GM21619 (cell line): ENCODE measurements around the gene RHOT2.

Source experiments
- ATAC-seq: cut with Tn5 transposase; IDR thresholded peaks from one replicate; pipeline ENCODE4 v1.9.1; 2021; ENCODE audit not compliant: unreplicated experiment

RHOT2 gene

DNA sequence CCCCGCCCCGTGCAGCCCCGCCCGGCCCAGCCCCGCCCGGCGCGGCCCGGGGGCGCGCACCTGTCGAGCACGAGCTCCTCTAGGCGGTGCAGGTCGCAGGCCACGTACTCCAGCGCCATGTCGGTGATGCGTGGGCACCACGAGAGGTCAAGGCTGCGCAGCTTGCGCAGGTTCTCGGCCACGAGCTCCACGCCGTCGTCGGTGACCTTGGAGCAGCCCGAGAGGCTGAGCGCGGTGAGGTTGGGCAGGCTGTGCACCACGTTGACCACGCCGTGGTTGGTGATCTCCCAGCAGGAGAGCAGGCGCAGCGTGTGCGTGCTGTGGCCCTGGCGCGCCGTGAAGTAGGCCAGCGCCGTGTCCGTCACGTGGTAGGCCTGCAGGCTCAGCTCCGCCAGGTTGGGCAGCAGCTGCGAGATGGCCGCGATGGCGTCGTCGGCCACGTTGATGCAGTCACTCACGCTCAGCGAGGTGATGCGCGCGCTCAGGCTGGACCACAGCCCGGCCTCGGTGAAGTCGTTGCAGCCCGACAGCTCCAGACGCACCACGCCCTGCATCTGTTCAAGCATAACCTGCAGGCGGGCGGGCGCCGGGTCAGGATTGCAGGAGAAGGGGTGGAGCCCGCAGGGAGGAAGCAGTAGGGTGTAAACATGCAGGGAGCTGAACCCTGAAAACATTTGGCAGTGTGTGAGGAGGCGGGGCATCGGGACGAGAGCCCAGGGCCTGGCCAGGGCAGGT lies 27.6 kb downstream of the RHOT2 start:
- no peak for ATAC-seq

DNA sequence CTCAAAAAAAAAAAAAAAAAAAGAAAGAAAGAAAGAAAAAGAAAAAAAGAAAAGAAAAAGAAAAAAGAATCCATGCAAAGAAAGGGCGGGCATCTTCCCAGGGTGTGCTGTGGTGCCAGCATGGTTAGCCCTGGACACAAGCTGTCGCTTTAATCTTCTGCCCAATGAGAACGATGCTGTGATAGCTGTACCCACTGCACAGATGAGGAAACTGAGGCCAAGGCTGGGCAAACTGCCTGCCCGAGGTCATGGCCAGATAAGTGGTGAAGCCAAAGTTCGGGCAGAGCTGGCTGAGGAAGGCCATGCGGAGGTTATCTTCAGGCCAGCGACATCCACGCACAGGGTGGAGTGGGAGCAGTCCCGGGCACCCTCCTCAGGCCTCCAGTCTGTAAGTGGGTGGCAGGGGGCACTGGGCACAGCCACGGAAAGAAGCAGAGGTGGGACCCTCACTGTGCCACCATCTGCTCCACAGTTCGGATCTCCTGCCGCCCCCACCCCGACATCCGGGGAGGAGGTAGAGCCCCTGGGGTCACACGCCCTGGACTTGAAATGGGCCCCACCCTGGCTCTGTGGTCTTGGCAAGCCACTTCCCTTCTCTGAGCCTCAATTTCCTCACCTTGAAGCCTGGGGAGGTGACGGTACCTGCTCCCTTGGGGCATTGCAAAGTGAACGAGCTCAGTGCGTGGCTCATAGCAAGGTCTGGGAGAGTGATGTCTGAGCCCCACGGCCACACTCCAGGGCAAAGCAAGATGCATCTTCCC lies 31.2 kb downstream of the RHOT2 start:
- ATAC-seq = no peak

GRCh38 chr16:700684-701584 lies 33.0 kb downstream of the RHOT2 start:
- ATAC-seq = no peak

DNA sequence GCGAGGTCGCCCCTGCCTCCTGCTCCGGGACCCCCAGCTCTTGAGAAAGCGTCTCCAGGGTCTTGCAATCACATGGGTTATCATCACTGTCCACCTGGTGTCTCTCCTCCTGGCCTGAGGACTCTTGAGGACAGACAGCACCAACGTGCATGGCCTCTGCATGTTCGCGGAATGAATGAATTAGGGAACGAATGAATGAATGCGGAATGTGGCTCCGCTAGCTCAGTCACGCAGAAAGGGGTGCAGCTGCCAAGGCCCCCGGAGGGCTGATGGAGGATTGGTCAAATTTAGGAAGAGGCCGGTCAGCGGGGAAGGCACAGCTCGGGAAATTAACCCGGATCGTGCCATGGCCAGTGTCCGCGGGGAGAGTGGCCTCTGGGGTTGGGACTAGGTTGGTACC lies 34.4 kb downstream of the RHOT2 start:
- no peak for ATAC-seq

DNA sequence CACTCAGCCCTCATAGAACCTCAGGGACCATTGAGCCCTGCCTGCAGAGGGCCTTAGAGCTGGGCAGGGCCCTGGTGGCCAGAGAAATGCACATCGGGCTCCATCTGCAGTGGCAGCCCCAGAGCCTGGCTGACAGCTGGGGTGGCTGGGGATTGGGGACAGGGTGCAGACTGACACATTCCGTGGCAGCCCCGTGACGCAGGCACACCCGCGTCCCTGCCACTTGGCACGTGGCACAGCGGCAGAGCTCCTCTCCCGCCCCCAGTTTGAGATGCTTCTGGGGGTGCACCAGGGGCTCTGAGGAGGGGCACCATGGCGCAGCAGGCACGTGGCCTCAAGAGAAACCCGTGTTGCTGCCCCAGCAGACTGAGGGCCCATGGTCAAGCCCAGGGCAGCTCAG lies 35.5 kb downstream of the RHOT2 start:
- ATAC-seq = no peak

GRCh38 chr16:704047-704446 lies 36.1 kb downstream of the RHOT2 start:
- no peak for ATAC-seq

GRCh38 chr16:704552-705380 lies 36.8 kb downstream of the RHOT2 start:
- no peak for ATAC-seq

DNA sequence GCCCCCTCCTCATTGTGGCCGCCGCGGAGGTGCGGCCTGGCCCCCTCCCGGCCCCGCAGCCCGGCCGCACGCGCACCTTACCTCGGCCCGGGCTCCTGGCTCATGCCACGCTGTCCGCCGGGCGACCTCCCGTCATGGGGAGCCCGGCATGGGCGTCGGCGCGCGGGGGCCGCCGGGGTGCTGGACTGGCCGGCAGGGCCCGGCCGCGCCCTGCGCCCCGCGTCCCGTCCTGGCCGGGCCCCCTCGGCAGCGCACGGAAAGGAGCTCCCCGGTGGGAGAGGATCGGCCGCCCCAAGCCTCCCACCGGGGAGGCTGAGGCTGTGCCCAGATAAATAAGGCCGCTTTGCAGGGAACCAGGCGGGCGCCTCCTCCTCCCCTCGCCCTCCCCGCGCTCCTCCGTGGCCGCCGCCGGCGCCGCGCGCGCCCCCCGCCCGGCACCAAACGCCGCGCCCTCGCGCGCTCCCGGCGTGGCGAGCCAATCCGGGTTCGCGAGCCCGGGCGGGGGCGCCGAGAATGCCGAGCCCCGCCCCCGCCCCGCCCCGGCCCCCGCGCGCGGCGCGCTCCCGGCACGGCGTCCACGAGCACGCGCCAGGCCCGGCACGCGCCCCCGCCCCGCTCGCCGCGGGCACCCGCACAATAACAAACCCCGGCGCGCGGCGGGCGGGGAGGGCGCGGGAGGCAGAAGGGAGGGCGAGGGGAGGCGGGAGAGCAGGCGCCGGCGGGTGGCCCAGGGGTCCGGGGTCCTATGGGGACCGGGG lies 37.7 kb downstream of the RHOT2 start, which contains the start of gene FBXL16:
TSS of gene FBXL16 (minus strand) at position 371 of the 758 bp plus-strand sequence. CDS start 8,396 bp downstream, outside the sequence.
- no peak for ATAC-seq

DNA sequence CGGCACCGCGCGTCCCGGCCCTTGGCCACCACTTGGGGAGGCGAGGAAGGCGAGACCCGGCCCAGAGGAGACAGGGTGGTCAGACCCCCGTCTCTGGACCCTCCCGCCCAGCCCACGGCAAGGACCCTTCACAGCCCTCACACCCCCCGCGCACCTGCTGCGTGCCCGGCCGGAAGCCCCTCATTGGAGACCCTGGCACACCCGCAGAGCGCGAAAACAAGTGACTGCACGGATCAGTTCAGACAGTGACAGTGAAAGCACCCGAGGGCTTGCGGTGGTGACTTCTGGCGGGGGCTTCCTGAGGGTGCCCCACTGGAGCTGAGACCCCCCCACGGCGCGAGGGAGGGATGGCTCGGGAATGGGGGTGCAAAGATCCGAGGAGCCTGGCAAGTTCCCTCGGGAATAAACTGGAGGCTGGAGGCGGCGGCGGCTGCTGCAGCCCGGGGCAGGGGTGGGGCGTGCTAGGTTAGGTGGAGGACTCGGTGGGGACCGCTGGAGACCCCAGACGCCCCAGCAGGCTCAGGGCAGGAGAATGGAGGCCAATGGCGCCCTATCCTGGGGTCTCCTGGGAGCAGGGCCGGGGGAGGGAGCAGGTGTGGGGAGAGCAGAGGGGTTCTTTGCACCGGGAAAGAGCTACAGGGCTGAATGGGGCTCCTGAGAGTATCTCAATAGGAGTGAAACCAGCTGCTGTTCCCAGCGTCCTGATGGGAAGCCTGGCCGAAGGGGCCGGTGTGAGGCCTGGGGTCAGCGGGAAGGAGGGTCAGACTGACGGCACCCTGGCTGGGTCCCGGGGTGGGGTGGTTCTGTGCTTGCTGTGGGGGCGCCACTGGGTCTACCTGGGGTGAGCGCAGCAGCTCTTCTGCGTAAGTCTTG lies 38.5 kb downstream of the RHOT2 start:
- no peak for ATAC-seq

DNA sequence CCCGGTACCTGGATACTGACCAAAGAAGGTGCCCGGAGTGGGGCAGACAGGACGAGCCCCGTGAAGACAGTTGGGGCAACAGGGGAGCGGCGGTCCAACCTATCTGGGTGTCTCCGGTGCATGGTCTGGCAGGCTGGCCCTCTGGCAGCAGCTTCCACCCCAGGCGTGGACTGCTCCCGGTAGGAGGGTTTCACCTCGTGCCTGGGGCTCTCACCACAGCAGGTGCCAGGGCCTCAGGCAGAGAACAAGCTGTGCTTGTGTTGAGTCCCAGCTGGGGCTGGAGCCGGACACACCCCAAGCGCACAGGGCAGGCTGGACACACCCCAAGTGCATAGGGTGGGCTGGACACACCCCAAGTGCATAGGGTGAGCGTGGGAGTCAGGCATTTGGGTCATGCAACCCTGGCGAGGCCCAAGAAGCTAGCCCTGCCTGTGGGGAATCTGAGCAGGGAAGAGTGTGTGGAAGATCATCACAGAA lies 39.2 kb downstream of the RHOT2 start:
- ATAC-seq = no peak

DNA sequence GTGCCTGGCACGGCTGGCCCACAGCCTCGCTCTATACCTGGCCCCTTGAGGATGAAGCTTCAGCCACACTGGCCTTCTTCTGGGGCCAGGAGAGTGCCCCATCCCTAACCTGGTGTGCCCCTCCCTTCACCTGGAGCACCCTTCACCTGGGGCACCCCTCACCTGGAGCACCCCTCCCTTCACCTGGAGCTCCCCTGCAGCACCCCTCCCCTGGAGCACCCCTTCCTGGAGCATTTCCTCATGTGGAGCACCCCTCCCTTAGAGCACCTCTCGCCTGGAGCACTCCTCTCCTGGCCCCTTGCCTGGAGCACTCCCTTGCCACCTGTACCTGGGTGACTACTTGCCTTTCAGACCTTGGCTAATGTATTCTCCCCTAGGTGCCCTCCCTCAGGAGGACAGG lies 40.1 kb downstream of the RHOT2 start:
- ATAC-seq = no peak

- no peak for ATAC-seq
Measured at GRCh38 chr16:708959-709358, 41.0 kb downstream of the RHOT2 start.

DNA sequence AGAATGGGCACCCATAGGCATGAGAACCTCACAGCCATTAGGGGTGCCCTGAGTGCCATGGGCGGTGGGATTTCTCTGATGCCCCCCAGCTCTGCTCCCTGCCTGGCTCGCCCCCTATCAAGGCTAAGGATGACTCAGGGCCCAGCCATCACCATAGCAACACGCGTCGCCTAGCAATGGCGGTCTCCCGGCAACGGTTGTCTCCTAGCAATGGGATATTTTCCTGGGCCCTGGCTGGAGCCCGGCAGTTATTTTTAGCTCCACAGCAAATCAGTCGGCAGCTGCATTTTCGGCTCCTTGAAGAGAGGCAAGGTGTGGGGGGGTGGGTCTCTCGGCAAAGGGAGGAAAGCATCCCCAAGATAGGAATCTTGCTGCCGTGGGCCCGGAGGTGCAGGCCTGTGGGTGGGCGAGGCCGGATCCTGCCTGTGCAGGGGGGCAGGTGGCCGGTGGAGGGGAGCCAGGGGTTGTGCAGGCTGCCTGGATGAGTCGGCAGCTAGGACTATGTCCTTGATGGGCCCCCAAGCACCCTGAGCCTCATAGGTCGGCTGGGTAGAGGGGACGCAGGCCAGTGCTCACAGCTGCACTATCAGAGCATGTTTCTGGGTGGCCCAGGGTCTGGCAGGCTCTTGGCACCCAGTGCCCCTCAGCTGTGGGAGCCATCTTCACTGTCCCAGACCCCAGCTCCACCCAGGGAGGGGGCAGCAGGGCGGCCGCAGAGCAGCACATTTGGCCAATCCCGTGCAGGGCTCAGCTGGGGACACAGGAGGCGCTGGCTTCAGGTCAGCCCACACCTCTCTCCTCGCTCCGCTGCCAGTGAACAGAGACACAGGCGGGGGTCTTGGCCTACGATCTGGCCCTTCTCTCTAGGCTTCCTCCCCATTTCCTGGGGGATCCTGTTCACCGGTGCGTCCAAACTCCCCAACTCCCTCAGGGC lies 41.9 kb downstream of the RHOT2 start:
- ATAC-seq = no peak

GRCh38 chr16:710500-711075 lies 42.7 kb downstream of the RHOT2 start:
- no peak for ATAC-seq

DNA sequence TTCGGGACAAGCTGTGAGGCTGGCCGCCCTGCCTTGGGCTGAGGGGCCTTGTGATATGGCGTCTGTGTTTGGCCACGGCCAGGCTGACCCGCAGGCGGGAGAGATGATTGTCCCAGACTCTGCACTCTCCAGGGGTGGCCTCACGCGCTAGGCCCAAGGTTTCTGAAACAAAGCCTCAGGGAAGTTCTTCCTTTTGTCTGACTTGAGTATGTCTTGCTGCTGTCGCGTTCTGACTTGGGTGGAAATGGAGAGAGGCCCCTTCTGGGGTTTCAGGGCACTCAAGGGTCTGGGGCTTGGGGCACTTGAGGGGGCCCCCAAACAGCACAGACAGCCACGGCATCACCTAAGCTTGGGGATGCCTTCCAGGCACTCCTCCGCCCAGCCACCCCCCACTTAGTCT lies 43.2 kb downstream of the RHOT2 start:
- no peak for ATAC-seq

DNA sequence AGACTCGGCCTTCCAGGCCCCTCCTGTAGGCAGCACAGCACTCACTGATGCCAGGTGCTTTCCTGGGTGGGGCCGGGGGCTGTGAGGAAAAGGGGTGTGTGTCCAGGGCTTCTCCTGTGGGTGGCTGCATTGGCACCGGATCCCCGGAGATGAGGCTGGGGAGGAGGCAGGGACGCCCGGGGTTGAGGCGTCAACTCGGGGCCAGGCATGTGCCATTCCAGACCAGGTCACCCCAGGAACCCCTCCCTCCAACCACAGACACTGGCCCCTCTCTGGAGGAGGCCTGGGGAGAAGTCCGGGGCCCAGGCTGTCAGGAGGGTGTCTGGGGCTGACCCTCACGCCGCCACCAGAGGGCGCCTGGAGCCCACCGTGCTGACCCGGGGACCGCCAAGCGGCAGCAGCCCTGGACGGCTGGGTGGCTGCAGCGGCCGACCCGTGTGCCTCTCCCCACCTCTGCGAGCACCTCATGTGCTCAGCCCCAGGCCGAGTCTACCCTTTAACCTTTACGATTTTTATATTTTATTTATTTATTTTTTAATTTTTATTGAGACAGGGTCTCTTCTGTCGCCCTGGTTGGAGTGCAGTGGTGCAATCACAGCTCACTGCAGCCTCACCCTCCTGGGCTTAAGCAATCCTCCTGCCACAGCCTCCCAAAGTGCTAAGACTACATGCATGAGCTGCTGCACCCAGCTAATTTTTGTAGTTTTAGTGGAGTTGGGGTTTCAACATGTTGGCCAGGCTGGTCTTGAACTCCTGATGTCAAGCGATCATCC lies 43.8 kb downstream of the RHOT2 start:
- no peak for ATAC-seq
